HG03097 (cell line): ENCODE results near the gene SLC25A26.
A peak's percentile ranks its signal among the peaks of the same experiment; 100 is the strongest.

ENCODE experiments used
- ATAC-seq: cut with Tn5 transposase; IDR thresholded peaks from one replicate; pipeline ENCODE4 v1.9.1; 2021; ENCODE audit not compliant: unreplicated experiment, low FRiP score

Gene SLC25A26, protein sequence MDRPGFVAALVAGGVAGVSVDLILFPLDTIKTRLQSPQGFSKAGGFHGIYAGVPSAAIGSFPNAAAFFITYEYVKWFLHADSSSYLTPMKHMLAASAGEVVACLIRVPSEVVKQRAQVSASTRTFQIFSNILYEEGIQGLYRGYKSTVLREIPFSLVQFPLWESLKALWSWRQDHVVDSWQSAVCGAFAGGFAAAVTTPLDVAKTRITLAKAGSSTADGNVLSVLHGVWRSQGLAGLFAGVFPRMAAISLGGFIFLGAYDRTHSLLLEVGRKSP

GRCh38 chr3:66220602-66221377 lies at the start of gene SLC25A26:
SLC25A26 (plus strand) TSS chr3:66221001; CDS start chr3:66221095, 94 bp downstream.
- peak; percentile 100 for ATAC-seq

DNA sequence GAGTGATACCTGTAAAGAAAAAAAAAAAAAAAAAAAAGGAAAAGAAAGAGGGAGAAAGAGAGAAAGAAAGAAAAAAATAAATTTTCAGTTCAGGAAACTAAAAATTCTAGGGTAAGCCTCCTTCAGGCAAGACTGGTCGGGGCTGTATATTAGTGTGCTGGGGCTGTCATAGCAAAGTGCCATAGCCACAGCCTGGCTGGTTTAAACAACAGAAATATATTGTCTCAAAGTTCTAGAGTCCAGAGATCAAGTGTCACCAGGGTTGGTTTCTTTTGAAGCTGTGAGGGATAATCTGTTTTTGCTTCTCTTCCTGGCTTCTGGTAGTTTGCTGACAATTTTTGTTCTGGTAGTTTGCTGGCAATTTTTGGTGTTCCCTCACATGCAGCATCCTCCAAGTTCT lies 48.4 kb upstream of the SLC25A26 start:
- ATAC-seq, result no peak

- ATAC-seq, result no peak
Observed at GRCh38 chr3:66177026-66177425, 43.8 kb upstream of the SLC25A26 start.

DNA sequence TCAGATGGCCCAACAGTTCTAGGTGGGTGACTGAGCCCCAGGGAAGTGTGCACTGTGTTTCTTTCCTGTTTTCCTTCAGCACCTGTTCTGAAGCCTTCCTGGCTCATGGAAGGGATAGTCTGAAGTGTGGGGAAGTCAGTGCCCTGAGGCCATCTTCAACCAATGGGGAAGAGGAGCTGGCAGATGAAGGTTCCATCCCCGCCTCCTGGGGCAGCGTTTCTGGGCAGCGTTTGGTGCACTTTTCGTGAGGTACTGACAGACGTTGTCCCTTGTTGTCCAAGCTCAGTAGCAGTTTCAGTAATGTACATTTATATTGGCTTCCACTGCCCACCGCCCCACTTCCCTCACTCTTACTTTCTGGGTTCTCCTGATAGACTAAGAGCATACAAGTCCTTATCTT lies 42.6 kb upstream of the SLC25A26 start:
- no peak for ATAC-seq

DNA sequence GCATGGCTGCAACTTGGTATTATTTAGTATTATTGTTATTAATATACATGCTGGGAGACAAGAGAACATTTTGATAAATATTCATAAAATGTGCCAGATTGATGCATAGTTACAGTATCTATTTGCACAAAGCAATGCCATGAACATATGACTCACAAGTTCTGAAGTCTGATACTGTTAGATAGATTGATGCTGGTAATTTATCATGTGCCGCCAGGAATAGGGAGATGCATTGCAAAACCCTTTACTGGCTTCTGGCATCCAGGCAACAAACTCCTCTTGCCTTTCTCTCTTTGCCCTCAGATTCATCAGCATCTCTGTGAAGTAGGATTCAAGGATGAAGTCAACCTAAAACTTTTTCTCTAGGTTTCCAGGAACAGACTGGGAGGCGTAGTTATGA lies 41.0 kb upstream of the SLC25A26 start:
- no peak for ATAC-seq

DNA sequence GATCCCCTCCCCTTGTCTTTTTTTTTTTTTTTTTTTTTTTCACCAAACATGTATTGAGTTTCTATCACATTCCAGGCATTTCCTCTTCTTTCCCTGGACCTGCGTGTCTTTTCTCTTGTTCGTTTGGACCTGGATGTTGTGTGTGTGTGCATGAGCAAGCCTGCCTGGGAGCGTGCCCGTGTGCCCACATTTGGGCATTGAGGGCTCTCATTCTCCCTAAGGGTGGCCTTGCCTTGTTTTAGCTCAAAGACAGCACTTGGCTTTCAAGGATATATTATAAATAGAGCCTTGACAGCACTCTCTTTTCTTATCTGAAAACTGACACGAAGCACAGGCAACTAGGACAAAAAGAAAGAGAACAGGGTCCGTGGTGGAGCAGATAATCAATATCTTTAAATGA lies 39.0 kb upstream of the SLC25A26 start:
- ATAC-seq, result no peak

DNA sequence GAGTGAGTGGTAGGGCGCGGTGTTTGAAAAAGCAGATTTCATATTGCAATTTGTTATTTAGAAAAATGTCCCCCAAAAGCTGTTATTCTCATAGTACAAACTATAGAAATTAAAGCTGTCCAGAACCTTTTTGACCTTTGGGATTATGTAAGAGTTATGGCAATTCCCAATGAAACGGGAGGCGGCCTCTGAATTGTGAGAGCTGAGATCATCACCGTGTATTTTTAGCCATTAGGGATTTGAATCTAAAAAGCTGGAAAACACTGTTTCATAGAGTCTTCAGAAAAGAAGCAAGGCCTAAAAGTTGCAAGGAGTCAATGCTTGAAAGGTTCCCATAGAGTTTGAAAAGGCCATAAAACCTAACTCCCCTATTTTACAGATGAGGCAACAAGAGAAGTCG lies 38.6 kb upstream of the SLC25A26 start:
- no peak for ATAC-seq

GRCh38 chr3:66186545-66186944 lies 34.3 kb upstream of the SLC25A26 start:
- ATAC-seq, result no peak

DNA sequence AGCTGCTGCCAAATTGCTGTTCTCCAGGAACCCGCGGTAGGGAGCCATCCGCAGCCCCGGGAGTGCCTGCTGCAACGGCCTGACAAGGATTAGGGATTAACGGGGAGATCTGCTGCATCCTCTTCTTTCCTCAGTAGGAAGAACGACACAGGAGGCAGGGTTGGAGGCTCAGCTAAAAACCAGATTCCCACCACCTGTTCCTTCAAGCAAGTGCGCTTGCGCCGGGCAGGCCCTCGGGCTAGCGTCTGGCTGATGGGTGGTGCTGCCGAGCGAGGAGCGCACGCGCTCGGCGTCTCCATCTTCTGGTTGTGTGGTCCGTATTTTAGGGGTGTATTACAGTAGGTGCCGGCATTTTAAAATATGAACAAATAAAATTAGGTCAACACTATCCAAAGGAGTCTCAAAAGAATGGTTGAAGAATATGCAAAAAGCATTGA lies 25.4 kb upstream of the SLC25A26 start:
- no peak for ATAC-seq

DNA sequence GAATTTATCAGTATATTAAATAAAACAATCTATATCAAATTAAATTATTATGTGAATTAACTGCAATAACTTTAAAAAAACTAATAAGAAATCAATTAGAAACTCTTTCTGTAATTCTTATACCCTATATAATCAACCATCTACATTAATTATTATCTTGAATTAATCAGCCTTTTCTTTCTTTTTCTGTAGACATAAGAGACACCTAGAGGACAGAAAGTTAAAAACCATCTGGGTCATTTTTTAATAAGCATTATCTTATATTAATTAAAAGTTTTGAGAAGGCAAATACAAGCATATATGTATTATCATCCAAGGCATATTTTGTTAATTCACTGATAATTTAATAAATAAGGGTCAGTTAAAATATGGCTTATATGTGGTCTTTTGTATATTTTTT lies 24.2 kb upstream of the SLC25A26 start:
- ATAC-seq, result no peak

DNA sequence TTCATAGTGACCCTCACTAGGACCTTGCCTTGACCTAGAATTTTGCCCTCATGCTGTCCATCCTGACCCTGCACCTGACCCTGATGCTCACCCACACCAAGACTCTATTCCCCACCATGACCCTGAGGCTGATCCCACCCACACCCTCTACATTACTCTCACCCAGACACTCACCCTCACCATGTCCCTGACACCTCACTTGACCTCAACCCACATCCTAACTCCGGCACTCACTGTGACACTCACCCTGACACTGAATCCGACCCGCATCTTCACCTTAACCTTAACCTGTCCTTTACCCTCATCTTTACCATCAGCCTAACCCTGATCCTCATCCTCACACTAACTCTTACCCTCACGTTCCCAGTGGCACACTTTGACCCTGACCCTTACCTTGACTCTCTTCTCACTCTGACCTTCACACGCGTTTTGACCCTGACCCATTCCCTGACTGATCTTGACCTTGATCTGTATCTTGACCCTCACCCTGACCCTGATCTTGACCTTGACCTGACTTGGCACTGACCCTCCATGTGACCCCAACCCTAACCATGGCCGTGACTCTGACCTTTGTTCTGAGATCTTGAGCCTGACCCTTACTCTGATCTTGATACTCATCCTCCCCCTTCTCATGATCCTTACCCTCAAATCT lies 22.2 kb upstream of the SLC25A26 start:
- no peak for ATAC-seq

DNA sequence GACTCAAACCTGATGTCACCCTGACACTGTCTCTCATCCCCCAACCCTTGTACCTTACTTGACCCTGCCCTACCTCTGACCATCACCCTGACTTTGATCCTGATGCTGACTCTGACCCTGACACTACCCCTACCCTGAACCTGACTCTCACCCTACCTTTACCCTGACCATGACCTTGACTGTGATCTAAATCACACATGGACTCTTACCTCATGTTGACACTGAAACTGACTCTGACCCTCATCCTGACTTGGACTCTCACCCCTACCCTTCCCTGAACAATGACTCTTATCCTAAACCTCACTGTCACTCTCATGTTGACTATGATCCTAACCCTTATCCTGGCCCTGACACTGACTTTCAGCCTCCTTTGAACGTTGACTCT lies 21.7 kb upstream of the SLC25A26 start:
- ATAC-seq, result no peak

- ATAC-seq, result no peak
Observed at GRCh38 chr3:66200147-66200546, 20.7 kb upstream of the SLC25A26 start.

DNA sequence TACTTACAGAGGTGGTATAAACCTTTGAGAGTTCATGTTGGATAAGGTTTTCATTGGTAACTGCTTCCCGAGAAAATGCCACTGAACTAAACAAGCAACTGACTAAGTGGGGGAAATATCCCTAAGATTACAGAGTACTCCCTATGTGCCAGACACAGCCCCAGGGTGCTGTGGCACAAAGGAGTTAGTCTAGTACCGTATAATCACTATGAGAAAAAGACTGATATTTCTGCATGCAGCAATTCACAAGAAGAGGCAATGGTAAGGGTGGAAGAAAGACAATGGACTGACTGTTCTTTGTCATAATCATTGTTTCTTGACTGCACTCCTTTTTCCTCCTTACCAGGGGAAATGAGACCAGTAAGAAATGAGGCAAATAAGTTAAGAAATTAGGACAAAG lies 20.0 kb upstream of the SLC25A26 start:
- ATAC-seq, result no peak

- no peak for ATAC-seq
Observed at GRCh38 chr3:66203275-66203674, 17.5 kb upstream of the SLC25A26 start.

- no peak for ATAC-seq
Observed at GRCh38 chr3:66206806-66207205, 14.0 kb upstream of the SLC25A26 start.

DNA sequence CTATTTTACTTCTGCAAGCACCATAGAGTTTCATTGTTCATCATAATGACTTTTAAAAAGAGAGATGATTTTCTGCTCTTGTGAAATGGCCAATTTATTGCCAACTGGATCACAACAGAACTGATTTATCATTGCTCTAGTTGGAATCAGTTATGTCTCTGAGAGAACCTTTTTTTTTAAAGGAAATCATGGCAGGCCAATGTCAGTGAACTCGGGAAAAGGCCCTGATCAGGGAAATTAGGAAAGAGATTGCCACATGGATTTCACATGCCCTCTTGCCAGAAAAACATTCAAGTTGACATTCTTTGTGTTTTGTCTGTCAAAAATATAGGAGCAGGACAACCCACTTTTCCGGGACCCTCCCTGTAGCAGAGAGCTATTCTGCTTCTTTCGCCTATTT lies 12.6 kb upstream of the SLC25A26 start:
- ATAC-seq, result no peak

DNA sequence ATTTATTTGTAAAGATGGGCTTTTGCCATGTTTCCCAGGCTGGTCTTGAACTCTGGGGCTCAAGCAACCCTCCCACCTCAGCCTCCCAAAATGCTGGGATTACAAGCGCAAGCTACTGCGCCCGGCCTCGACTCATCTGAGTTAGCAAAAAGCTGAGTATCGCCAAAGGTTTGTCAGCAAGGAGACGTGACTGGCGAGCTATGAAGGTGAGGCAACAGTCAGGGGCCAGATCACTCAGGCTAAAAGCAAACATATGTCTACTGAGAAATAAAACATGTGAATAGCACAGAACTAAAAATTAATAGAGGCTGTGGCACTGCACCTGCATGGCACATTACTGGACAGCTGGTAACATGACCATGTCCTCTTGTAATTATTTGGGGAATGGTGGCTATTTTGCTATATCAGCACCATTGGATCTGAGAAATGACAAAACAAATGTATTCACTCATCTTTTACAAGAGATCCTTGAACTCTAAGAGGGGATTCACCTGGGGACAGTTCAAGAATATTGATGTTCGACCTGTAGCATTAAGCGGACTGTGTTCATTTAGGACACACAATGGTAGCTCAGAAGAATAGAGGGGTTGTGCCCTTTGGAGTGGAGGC lies 10.0 kb upstream of the SLC25A26 start:
- no peak for ATAC-seq

- ATAC-seq, result no peak
Observed at GRCh38 chr3:66211779-66212178, 9.0 kb upstream of the SLC25A26 start.

DNA sequence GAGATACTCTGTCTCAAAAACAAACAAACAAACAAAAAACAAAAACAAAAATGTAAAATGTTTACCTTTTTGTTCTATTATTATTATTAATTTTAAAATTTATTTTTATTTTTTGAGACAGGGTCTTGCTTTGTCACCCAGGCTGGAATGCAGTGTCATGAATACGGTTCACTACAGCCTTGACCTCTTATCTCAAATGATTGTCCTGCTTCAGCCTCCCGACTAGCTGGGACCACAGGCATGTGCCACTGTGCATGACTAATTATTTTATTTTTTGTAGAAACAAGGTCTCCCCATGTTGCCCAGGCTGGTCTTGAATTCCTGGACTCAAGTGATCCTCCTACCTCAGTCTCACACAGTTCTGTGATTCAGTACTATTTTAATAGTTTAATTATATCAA lies 5.7 kb upstream of the SLC25A26 start:
- no peak for ATAC-seq

DNA sequence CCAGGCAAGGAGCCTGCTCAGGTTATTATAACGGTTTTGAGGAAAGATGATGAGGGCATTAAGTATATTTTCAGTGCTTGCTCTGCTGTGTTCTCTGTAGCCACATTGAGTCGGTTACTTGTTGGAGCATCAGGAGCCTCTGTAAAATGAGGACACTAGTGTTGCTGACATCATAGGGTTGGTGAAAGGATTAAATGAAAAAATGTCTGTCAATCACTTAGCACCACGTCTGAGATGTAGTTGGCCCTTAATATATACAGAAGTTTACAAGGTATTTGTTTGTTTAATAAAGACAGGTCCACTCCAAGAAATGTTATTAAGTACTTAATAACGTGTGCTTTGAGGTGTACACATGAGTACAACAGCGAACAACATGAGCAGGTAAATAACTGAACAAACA lies 735 bp upstream of the SLC25A26 start:
- no peak for ATAC-seq
